ENCODE data around the gene SUSD1.
"Not testable (repeated sequence)": the region's sequence is repeated elsewhere in the genome, so short reads cannot be mapped to it uniquely, and the experiment has no call there.

DNA sequence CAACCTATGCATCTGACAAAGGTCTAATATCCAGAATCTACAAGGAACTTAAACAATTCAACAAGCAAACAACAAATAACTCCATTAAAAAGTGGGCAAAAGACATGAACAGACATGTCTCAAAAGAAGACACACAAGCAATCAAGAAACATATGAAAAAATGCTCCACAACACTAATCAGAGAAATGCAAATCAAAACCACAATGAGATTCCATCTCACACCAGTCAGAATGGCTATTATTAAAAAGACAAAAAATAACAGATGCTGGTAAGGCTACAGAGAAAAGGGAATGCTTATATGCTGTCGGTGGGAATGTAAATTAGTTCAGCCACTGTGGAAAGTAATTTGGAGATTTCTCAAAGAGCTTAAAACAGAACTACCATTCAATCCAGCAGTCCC, 41.3 kb downstream of the SUSD1 start:
- TF ChIP-seq, protein P1, sequence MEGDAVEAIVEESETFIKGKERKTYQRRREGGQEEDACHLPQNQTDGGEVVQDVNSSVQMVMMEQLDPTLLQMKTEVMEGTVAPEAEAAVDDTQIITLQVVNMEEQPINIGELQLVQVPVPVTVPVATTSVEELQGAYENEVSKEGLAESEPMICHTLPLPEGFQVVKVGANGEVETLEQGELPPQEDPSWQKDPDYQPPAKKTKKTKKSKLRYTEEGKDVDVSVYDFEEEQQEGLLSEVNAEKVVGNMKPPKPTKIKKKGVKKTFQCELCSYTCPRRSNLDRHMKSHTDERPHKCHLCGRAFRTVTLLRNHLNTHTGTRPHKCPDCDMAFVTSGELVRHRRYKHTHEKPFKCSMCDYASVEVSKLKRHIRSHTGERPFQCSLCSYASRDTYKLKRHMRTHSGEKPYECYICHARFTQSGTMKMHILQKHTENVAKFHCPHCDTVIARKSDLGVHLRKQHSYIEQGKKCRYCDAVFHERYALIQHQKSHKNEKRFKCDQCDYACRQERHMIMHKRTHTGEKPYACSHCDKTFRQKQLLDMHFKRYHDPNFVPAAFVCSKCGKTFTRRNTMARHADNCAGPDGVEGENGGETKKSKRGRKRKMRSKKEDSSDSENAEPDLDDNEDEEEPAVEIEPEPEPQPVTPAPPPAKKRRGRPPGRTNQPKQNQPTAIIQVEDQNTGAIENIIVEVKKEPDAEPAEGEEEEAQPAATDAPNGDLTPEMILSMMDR (IDR thresholded peaks at IDR 0.05) = not testable (repeated sequence)
- TF ChIP-seq EZH2 (IDR thresholded peaks at IDR 0.05; ENCODE audit: borderline replicate concordance, insufficient read depth, low read depth, low read length, poor library complexity, severe bottlenecking) = not testable (repeated sequence)

Data from B cell (primary cell).